ENCODE measurements around the gene DEDD. TPM values are rescaled to one million over a fixed set of nuclear protein-coding genes. Genes with fewer than 3 reads are reported as not detected.

The DEDD gene
- total and polyA plus RNA-seq, 2 of the 13 experiments (the other 11 are each of a cell fraction or from before 2014, with no cell fraction given) = 12.6 to 27.8 TPM

GRCh38 chr1:161132410-161133219 lies at the start of gene DEDD (continued):
- TF ChIP-seq HBP1 (CRISPR knock-in tag; IDR thresholded peaks at IDR 0.05; ENCODE audit: low read depth) (peak; percentile 34; the same call in 1 of the 2 replicates), SALL1 (CRISPR knock-in tag; IDR thresholded peaks at IDR 0.05) (peak; percentile 6; the same call in 1 of the 2 replicates), ZHX1 (CRISPR knock-in tag; IDR thresholded peaks at IDR 0.05; ENCODE audit: low read depth) (no peak), ZBTB25 (CRISPR knock-in tag; IDR thresholded peaks at IDR 0.05) (peak; percentile 99), BORCS8-MEF2B (CRISPR knock-in tag; IDR thresholded peaks at IDR 0.05) (peak; percentile 54; the same call in 1 of the 2 replicates), SCMH1 (CRISPR knock-in tag; IDR thresholded peaks at IDR 0.05; ENCODE audit: borderline replicate concordance) (no peak), SETDB1 (CRISPR knock-in tag; IDR thresholded peaks at IDR 0.05; ENCODE audit: borderline replicate concordance) (no peak), ZNF652 (CRISPR knock-in tag; IDR thresholded peaks at IDR 0.05; ENCODE audit: borderline replicate concordance, low read depth) (no peak), AHR (CRISPR knock-in tag; IDR thresholded peaks at IDR 0.05) (no peak), ZKSCAN5 (CRISPR knock-in tag; IDR thresholded peaks at IDR 0.05) (no peak), MTERF4 (CRISPR knock-in tag; IDR thresholded peaks at IDR 0.05) (no peak), ZNF775 (CRISPR knock-in tag; IDR thresholded peaks at IDR 0.05; ENCODE audit: borderline replicate concordance) (no peak), RXRA (CRISPR knock-in tag; IDR thresholded peaks at IDR 0.05) (no peak), ZNF639 (CRISPR knock-in tag; conservative IDR thresholded peaks at IDR 0.05) (peak; percentile 98), MEIS1 (CRISPR knock-in tag; IDR thresholded peaks at IDR 0.05; ENCODE audit: borderline replicate concordance) (no peak), FOXP4 (CRISPR knock-in tag; IDR thresholded peaks at IDR 0.05) (no peak; the same call in 1 of the 2 replicates)
- TF ChIP-seq, protein P1, sequence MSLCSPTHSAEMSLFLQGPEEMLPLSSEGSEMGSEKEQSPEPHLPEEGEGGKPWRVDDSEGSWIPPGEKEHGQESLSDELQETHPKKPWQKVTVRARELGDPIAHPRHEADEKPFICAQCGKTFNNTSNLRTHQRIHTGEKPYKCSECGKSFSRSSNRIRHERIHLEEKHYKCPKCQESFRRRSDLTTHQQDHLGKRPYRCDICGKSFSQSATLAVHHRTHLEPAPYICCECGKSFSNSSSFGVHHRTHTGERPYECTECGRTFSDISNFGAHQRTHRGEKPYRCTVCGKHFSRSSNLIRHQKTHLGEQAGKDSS (CRISPR knock-in tag; IDR thresholded peaks at IDR 0.05; ENCODE audit: borderline replicate concordance, low read depth) = no peak

All from HepG2 (cell line).